WERI-Rb-1 (cell line): ENCODE data around the gene TRPM3.

ENCODE experiments used
- DNase-seq: peaks from one replicate; pipeline ENCODE4 v3.0.0-alpha.2; 2020
- H3K27ac ChIP-seq: fragments of 250-450 bp; sonication (Bioruptor Pico); 2 replicates; pipeline ENCODE4 v1.5.1; 2020; ENCODE audit warnings: mild to moderate bottlenecking, moderate library complexity
- H3K27me3 ChIP-seq: fragments of 250-450 bp; sonication (Bioruptor Pico); 2 replicates; pipeline ENCODE4 v1.5.1; 2021; ENCODE audit warnings: mild to moderate bottlenecking, low read depth, moderate library complexity; ENCODE audit not compliant: insufficient read depth, severe bottlenecking
- H3K36me3 ChIP-seq: fragments of 250-450 bp; sonication (Bioruptor Pico); 2 replicates; pipeline ENCODE4 v1.5.1; 2020; ENCODE audit warnings: mild to moderate bottlenecking, moderate library complexity
- H3K4me3 ChIP-seq: 2 replicates; pipeline ENCODE4 v1.5.1; 2011; ENCODE audit warnings: low read depth, mild to moderate bottlenecking, control low read depth, low read length
- H3K9me3 ChIP-seq: fragments of 250-450 bp; sonication (Bioruptor Pico); 2 replicates; pipeline ENCODE4 v1.5.1; 2021; ENCODE audit warnings: mild to moderate bottlenecking, moderate library complexity; ENCODE audit not compliant: severe bottlenecking
- TF ChIP-seq, protein P1 (sequence below): IDR thresholded peaks from 2 replicates; pipeline ENCODE4 v1.5.1; 2011; ENCODE audit warnings: low read depth, mild to moderate bottlenecking, control low read depth, inconsistent platforms, low read length

The TRPM3 gene

DNA sequence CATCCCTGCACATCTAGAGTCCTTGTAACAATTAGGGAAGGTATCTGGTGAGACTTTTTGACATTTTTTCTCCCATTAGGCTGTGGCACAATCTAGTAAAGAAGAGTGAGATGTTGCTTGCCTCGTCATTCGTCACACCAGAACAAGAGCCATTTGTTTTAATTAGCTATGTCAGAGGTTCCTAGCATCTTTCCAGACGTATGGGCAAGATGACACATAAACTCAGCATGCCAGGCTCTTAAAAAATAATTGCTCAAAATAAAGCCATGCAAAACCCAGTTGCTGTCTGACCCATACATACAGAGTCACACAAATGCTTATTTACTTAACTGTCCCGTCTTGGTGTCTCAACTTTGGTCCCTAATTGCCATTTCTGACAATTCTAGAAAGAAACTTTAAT is 125.9 kb downstream of the TRPM3 start:
- no peak for DNase-seq
- Histone ChIP-seq H3K9me3 (no peaks in the 10 kb centered on the region), H3K36me3 (no peaks in the 10 kb centered on the region), H3K27me3 (no peaks in the 10 kb centered on the region), H3K4me3 (no peak overlapping the region), H3K27ac (no peak overlapping the region)
- TF ChIP-seq, protein P1, sequence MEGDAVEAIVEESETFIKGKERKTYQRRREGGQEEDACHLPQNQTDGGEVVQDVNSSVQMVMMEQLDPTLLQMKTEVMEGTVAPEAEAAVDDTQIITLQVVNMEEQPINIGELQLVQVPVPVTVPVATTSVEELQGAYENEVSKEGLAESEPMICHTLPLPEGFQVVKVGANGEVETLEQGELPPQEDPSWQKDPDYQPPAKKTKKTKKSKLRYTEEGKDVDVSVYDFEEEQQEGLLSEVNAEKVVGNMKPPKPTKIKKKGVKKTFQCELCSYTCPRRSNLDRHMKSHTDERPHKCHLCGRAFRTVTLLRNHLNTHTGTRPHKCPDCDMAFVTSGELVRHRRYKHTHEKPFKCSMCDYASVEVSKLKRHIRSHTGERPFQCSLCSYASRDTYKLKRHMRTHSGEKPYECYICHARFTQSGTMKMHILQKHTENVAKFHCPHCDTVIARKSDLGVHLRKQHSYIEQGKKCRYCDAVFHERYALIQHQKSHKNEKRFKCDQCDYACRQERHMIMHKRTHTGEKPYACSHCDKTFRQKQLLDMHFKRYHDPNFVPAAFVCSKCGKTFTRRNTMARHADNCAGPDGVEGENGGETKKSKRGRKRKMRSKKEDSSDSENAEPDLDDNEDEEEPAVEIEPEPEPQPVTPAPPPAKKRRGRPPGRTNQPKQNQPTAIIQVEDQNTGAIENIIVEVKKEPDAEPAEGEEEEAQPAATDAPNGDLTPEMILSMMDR, result no peak

DNA sequence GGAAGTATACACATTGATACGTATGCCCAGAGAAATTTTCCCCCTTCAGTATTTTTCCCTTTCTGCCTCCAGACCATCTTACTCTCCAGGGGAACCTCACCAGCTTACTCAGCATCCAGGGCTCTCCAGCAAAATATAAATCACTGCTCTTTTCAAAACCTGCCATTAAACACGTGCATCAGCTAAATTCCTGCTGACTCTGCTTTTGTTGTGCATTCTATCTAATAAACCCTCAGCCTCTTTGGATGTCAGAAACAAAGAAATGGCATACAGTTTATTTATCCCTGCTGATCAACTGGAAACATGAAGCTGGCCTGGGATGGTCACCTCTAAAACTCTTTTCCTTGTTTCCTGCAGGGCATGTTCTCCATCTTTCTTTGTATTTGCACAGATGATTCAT is 126.8 kb downstream of the TRPM3 start:
- H3K27me3 ChIP-seq, result no peaks in the 10 kb centered on the region
- no peak for DNase-seq
- no peak overlapping the region for H3K27ac ChIP-seq
- TF ChIP-seq, protein P1, result no peak
- no peak overlapping the region for H3K4me3 ChIP-seq
- H3K9me3 ChIP-seq, result no peaks in the 10 kb centered on the region
- no peaks in the 10 kb centered on the region for H3K36me3 ChIP-seq

DNA sequence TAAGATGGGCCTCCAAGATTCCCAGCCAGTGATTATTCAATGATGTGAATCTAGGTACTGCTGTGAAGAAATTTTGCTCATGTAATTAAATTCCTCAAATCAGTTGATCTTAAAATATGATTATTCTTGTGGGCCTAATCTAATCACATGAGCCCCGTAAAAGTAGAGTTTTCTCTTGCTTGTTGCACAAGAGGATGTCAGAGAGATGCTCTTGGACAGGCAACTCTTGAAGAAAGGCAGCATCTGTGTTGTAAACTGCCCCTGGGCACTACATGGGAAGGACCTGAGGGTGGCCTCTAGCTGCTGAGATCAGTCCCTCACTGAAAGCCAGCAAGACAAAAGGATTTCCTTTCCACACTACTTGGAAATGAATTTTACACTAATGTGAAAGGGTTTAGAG is 132.9 kb downstream of the TRPM3 start:
- no peaks in the 10 kb centered on the region for H3K36me3 ChIP-seq
- TF ChIP-seq, protein P1, result no peak
- no peak for DNase-seq
- no peaks in the 10 kb centered on the region for H3K27me3 ChIP-seq
- H3K9me3 ChIP-seq, result no peaks in the 10 kb centered on the region
- H3K4me3 ChIP-seq, result no peak overlapping the region
- no peak overlapping the region for H3K27ac ChIP-seq

DNA sequence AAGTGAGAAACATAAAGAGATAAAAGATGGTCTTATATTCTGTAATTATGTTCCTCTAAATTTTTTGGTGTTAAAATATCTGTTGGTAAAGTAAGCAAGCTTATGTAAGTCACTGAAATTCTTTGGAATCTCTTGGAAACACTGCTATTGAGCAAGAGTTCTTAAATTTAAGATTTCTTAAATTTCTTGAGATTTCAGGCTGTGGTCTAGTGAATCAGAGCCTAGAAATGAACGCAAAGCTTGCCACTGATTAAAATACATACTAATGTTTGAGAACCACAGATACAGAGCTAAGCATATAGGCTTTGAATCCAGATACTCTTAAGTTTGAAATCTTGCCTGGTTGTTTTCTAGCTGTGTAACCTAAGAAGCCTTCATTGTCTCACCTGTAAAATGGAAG is 133.4 kb downstream of the TRPM3 start:
- H3K9me3 ChIP-seq, result no peaks in the 10 kb centered on the region
- no peak overlapping the region for H3K4me3 ChIP-seq
- H3K27me3 ChIP-seq, result no peaks in the 10 kb centered on the region
- no peak for DNase-seq
- H3K36me3 ChIP-seq, result no peaks in the 10 kb centered on the region
- no peak overlapping the region for H3K27ac ChIP-seq
- TF ChIP-seq, protein P1, result no peak

DNA sequence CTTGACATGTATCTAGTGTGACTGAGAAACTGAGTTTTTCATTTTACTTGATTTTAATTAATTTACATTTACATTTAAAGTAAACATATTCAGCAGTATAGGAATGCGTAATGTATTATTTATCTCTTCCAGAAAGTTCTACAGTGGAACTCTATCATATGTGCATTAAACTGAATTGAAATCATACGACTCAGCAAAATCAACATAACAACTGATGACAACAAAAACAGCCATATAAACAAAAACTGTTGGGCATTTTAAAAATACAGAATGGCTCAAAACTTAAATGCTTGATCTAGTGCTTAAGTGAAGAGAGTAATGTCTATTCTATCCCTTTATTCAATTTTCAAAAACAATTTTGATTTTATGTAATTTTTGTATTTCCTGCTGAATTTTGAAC is 134.4 kb downstream of the TRPM3 start:
- Histone ChIP-seq H3K9me3 (no peaks in the 10 kb centered on the region), H3K27me3 (no peaks in the 10 kb centered on the region), H3K4me3 (no peak overlapping the region), H3K27ac (no peak overlapping the region), H3K36me3 (no peaks in the 10 kb centered on the region)
- TF ChIP-seq, protein P1, result no peak
- no peak for DNase-seq

DNA sequence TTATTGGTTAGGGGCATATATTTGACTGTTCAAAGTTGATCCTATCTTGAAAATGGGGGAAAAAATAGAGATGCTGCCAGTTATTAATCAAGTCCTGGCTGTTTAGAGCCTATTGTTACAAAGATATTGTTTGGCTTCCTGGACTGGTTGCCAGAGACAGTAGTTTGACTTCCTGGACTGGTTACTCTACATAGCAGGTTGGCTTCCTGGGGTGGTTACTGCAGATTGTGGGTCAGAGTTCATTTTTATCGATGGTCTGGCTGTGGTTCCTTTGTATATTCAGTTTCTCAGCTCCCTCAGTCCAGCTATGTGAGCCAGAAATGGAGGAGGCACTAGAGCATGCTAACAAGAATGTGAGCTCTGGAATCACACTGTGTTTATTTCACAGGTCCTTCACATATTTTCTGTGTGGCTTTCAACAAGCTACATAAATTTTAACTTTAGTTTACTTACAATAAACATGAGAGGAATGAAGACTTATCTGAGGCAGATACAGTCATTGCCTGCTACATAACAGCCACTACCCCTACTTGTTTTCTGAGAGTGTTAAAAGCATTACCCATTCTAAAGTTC is 137.6 kb downstream of the TRPM3 start:
- TF ChIP-seq, protein P1, result no peak
- H3K4me3 ChIP-seq, result no peak overlapping the region
- no peaks in the 10 kb centered on the region for H3K9me3 ChIP-seq
- H3K36me3 ChIP-seq, result no peaks in the 10 kb centered on the region
- DNase-seq, result no peak
- H3K27me3 ChIP-seq, result no peaks in the 10 kb centered on the region
- H3K27ac ChIP-seq, result no peak overlapping the region
